Stimulated activated CD8-positive, alpha-beta memory T cell treated with anti-CD3 and anti-CD28 coated beads, Interleukin-7, amount 100 ng/mL, for 24 hours (primary cell): Measurements from ENCODE around the gene SPRR2E.
"Not testable (repeated sequence)": the region's sequence is repeated elsewhere in the genome, so short reads cannot be mapped to it uniquely, and the experiment has no call there.

Experiments
- DNase-seq: peaks from one replicate; pipeline ENCODE4 v3.0.0-alpha.2; 2020; ENCODE audit warnings: low read depth

Gene SPRR2E

DNA sequence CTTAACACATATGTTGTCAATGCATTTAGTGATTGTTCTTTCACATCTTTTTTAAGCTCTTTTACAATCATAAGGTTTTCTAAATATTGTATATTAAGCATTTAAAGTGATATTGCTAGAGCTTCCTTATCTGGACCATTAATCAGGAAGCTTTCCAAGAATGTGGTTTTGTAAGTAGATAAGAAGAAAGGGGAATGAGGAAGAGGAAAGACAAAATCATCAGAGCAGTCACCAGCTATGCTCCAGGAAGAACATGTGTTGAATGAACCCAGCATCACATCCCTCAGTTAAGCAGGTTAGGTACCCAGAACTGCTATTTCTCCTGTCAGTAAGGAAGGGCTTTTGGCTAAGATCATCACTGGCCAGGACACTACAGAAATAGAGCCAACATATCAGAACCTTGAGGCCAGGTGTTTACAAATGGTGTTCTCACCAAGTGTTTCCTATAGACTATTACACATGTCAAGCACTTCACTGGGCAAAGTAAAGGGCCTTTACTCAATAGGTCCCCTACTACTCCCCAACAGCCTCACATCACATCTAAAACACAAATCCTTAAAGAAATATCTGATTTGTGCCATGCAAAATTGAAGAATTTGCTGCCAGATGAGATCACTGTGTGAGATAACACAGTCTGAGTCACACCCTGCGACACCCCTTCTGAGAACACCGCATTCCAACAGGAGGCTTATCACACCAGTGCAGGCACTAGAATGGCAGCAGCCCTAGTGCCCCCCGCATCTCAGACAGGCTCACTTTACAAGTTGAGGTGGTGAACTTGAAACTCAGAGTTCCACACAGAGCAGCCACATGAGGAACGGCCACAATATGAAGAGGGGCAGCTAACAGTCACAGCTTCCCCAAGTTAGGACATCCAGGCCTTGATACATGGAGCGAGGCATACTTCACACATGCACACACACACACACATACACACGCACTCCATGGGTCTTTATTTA is 35.2 kb downstream of the SPRR2E start:
- DNase-seq = no peak

DNA sequence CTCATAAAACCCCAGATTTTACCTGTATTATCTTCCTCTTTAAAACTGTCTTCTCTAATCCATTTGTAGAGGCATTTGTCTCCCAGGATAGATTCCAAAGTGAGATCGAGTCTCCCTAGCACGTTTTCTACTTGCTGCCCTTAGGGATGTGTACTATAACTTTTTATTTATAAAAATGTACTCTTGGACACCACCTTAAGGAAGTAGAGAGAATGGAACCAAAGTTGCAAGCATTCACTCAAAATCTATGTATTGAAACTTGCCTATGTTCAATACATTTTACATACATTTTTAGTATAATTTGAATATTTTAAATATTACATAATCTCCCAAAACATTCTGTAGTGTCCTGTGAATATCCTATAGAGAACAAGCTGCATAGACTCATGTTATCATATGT is 36.2 kb downstream of the SPRR2E start:
- DNase-seq = no peak

DNA sequence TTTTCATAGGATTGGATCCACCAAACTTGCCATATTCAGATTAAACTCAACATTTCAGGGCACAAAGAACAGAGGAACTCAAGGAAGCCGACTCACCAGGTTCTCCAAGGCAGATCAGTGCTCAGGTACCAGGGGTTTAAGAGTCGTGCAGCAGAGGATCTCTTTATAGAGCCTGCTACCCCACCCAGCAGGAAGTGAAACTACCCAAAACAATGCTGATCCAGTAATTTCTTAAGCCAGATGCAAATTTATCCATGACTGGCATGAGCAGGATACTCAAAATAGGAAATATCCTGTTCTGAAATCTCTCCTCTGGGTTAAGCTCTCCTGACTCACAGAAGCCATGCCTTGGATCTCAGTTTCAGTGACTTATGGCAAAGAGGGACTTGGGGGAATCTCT is 37.0 kb downstream of the SPRR2E start, which contains the start of gene SPRR2A:
TSS of gene SPRR2A (minus strand) at position 138 of the 400 bp plus-strand sequence. CDS start 777 bp downstream, outside the sequence.
- DNase-seq = no peak

DNA sequence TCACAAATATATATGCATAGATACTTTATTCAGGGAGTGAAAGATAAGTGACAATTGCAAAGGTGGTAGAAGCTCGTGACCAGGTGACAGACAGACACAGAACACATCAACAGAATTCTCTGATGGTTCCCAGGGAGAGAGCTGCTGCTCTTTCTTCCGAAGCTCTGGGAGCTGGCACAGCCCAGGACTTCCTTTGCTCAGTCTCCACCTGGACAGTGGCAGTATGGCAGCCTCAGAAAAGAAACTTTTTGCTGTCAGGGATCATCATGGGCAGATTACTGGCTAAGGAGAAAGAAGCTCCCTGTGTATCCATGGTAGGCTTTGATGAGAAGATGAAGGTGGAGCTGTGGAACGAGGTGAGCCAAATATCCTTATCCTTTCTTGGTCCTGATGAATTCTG is 38.2 kb downstream of the SPRR2E start:
- not testable (repeated sequence) for DNase-seq

DNA sequence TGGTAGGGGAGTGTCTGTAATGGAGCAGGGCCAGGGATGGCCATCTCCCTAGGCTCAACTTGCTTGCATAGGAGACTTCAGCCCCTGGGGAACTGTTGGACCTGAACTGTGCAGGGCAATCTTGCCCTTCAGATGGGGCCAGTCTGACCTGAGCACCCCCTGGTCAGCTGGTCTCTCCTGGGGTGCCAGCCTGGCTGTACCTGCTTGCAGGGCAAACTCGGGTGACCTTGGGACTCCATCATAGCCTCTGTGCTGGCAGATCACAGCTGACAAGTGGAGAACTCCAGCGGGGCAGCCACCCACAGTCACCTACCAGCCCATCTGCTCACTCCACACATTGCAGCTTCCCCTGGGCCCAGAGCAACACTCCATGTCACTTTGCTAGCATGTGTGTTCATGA is 45.1 kb downstream of the SPRR2E start:
- no peak for DNase-seq
